ENCODE results near the gene CUX1.

GRCh38 chr7:101882005-101882421, 64.6 kb downstream of the CUX1 start:
- TF ChIP-seq ZNF670 (tag by site-specific recombination; IDR thresholded peaks at IDR 0.05; ENCODE audit: low read depth) (no peak), ZNF37A (tag by site-specific recombination; IDR thresholded peaks at IDR 0.05) (no peak), HOXC10 (CRISPR knock-in tag; IDR thresholded peaks at IDR 0.05) (no peak), MZF1 (tag by site-specific recombination; IDR thresholded peaks at IDR 0.05; ENCODE audit: borderline replicate concordance) (no peak), CTCF (tag by site-specific recombination; IDR thresholded peaks at IDR 0.05) (no peak), ZNF274 (IDR thresholded peaks at IDR 0.05; ENCODE audit: low read length) (no peak), ZNF274 (tag by site-specific recombination; IDR thresholded peaks at IDR 0.05; ENCODE audit: borderline replicate concordance) (no peak), ZFP37 (tag by site-specific recombination; IDR thresholded peaks at IDR 0.05) (no peak)
